Esophagus squamous epithelium (tissue), 4 donors: ENCODE measurements around the gene SH3RF2.

Experiments used
- POLR2A ChIP-seq, 4 donors: fragments of 450-650 bp; IDR thresholded peaks; one replicate each; pipeline ENCODE4 v1.6.1; 2017; ENCODE audit warnings: antibody characterized with exemption in 4 of 4, mild to moderate bottlenecking in 4 of 4, moderate library complexity in 3 of 4
- TF ChIP-seq, protein P1 (sequence below), 6 experiments: fragments of 450-650 bp in 4 of 6; fragments of 200-600 bp in 2 of 6; sonication (generic) in 2 of 6; IDR thresholded peaks; one replicate each; pipeline ENCODE4 v1.5.1; 2016 to 2019; ENCODE audit warnings: antibody characterized with exemption in 6 of 6, mild to moderate bottlenecking in 4 of 6, moderate library complexity in 4 of 6

- TF ChIP-seq, protein P1, sequence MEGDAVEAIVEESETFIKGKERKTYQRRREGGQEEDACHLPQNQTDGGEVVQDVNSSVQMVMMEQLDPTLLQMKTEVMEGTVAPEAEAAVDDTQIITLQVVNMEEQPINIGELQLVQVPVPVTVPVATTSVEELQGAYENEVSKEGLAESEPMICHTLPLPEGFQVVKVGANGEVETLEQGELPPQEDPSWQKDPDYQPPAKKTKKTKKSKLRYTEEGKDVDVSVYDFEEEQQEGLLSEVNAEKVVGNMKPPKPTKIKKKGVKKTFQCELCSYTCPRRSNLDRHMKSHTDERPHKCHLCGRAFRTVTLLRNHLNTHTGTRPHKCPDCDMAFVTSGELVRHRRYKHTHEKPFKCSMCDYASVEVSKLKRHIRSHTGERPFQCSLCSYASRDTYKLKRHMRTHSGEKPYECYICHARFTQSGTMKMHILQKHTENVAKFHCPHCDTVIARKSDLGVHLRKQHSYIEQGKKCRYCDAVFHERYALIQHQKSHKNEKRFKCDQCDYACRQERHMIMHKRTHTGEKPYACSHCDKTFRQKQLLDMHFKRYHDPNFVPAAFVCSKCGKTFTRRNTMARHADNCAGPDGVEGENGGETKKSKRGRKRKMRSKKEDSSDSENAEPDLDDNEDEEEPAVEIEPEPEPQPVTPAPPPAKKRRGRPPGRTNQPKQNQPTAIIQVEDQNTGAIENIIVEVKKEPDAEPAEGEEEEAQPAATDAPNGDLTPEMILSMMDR (IDR thresholded peaks at IDR 0.05): no peak
- no peak for TF ChIP-seq POLR2A (IDR thresholded peaks at IDR 0.05)
Measured at GRCh38 chr5:146091881-146092280, 155.5 kb downstream of the SH3RF2 start.
